HepG2 (cell line): ENCODE data around the gene CASKIN2. TPM values are rescaled to one million over a fixed set of nuclear protein-coding genes. Genes with fewer than 3 reads are reported as not detected.

ENCODE experiments used
- AHR ChIP-seq: IDR thresholded peaks from 2 replicates; pipeline ENCODE4 v1.6.1; 2018; ENCODE audit warnings: missing genetic modification reagents, missing compliant biosample characterization
- BRCA1 ChIP-seq: sonication (generic); formaldehyde crosslinking; IDR thresholded peaks from 2 replicates; pipeline ENCODE4 v1.4.0; 2020; ENCODE audit warnings: missing genetic modification reagents
- CREM ChIP-seq, 2 experiments: sonication (generic) in 1 of 2; formaldehyde crosslinking in 1 of 2; IDR thresholded peaks; 2 replicates each; pipeline versions ENCODE4 v1.4.0 to v1.6.1; 2016 to 2020; ENCODE audit warnings: antibody characterized with exemption in 1 of 2, mild to moderate bottlenecking in 1 of 2, missing genetic modification reagents in 1 of 2
- HIVEP1 ChIP-seq: sonication (generic); formaldehyde crosslinking; IDR thresholded peaks from 2 replicates; pipeline ENCODE4 v1.4.0; 2020; ENCODE audit warnings: mild to moderate bottlenecking, missing genetic modification reagents
- HMG20B ChIP-seq: conservative IDR thresholded peaks from 2 replicates; pipeline ENCODE4 v1.6.1; 2016; ENCODE audit warnings: missing genetic modification reagents, missing compliant biosample characterization
- MEIS1 ChIP-seq: sonication (generic); formaldehyde crosslinking; IDR thresholded peaks from 2 replicates; pipeline ENCODE4 v1.9.0; 2021; ENCODE audit warnings: mild to moderate bottlenecking, missing genetic modification reagents, moderate library complexity, borderline replicate concordance
- NAIF1 ChIP-seq: sonication (generic); formaldehyde crosslinking; IDR thresholded peaks from 2 replicates; pipeline ENCODE4 v1.5.0; 2020; ENCODE audit warnings: mild to moderate bottlenecking, missing genetic modification reagents, borderline replicate concordance
- NR2F2 ChIP-seq: IDR thresholded peaks from 2 replicates; pipeline ENCODE4 v1.6.1; 2012; ENCODE audit warnings: low read depth, inconsistent platforms, borderline replicate concordance
- SCMH1 ChIP-seq: sonication (generic); formaldehyde crosslinking; IDR thresholded peaks from 2 replicates; pipeline ENCODE4 v1.9.0; 2021; ENCODE audit warnings: missing genetic modification reagents, mild to moderate bottlenecking, borderline replicate concordance
- SP4 ChIP-seq: sonication (generic); formaldehyde crosslinking; IDR thresholded peaks from 2 replicates; pipeline ENCODE4 v1.8.1; 2023; ENCODE audit warnings: mild to moderate bottlenecking, missing genetic modification reagents
- ZFX ChIP-seq: sonication (generic); formaldehyde crosslinking; IDR thresholded peaks from 2 replicates; pipeline ENCODE4 v1.4.0; 2020; ENCODE audit warnings: mild to moderate bottlenecking, low read depth, missing genetic modification reagents, moderate library complexity
- ZNF253 ChIP-seq: sonication (generic); formaldehyde crosslinking; IDR thresholded peaks from 2 replicates; pipeline ENCODE4 v1.8.0; 2022; ENCODE audit warnings: mild to moderate bottlenecking, missing genetic modification reagents, borderline replicate concordance
- ZNF34 ChIP-seq: sonication (generic); formaldehyde crosslinking; IDR thresholded peaks from 2 replicates; pipeline ENCODE4 v1.4.0; 2020; ENCODE audit warnings: mild to moderate bottlenecking, missing genetic modification reagents, borderline replicate concordance
- ZNF543 ChIP-seq: sonication (generic); formaldehyde crosslinking; IDR thresholded peaks from 2 replicates; pipeline ENCODE4 v1.4.0; 2020; ENCODE audit warnings: mild to moderate bottlenecking, missing genetic modification reagents
- ZNF607 ChIP-seq: sonication (generic); formaldehyde crosslinking; IDR thresholded peaks from 2 replicates; pipeline ENCODE4 v1.5.1; 2020; ENCODE audit warnings: missing genetic modification reagents, mild to moderate bottlenecking, borderline replicate concordance
- ZNF75D ChIP-seq: sonication (generic); formaldehyde crosslinking; IDR thresholded peaks from 2 replicates; pipeline ENCODE4 v1.8.1; 2023; ENCODE audit warnings: missing genetic modification reagents, mild to moderate bottlenecking, borderline replicate concordance
- ZNF761 ChIP-seq: sonication (generic); formaldehyde crosslinking; conservative IDR thresholded peaks from 2 replicates; pipeline ENCODE4 v1.4.0; 2020; ENCODE audit warnings: mild to moderate bottlenecking, missing genetic modification reagents
- polyA plus RNA-seq, 8 experiments: library from polyadenylated mRNA; depleted of rRNA in 3 of 8; stranded (reverse) in 7 of 8; unstranded in 1 of 8; fragments of >200 nt; fragmentation: Illumina TruSeq in 4 of 8; extraction: Trizol in 4 of 8; gene quantifications; 2 replicates each; pipeline versions ENCODE4 v1.2.1 to v1.2.3, GENCODE V29; 2011 to 2016; ENCODE audit warnings: low read depth in 4 of 8, missing spikeins in 1 of 8, mixed read lengths in 1 of 8; ENCODE audit not compliant: insufficient read depth in 1 of 8
- total RNA-seq, 5 experiments: library from RNA; depleted of rRNA; stranded (reverse); fragments of >200 nt; fragmentation: Illumina TruSeq; extraction: Trizol; gene quantifications; 2 replicates each; pipeline ENCODE4 v1.2.3, GENCODE V29; 2016; ENCODE audit warnings: low read depth in 1 of 5
- TF ChIP-seq, protein P1 (sequence below): sonication (generic); formaldehyde crosslinking; IDR thresholded peaks from 2 replicates; pipeline ENCODE4 v1.8.0; 2022; ENCODE audit warnings: missing genetic modification reagents, mild to moderate bottlenecking, inconsistent platforms, borderline replicate concordance
- TF ChIP-seq, protein P2 (sequence below): sonication (generic); formaldehyde crosslinking; IDR thresholded peaks from 2 replicates; pipeline ENCODE4 v1.8.0; 2022; ENCODE audit warnings: missing genetic modification reagents, low read depth, mild to moderate bottlenecking, borderline replicate concordance
- TF ChIP-seq, protein P3 (sequence below): sonication (generic); formaldehyde crosslinking; IDR thresholded peaks from 2 replicates; pipeline ENCODE4 v1.8.0; 2022; ENCODE audit warnings: mild to moderate bottlenecking, missing genetic modification reagents
- TF ChIP-seq, protein P4 (sequence below): sonication (generic); formaldehyde crosslinking; IDR thresholded peaks from 2 replicates; pipeline ENCODE4 v1.8.0; 2022; ENCODE audit warnings: mild to moderate bottlenecking, missing genetic modification reagents; ENCODE audit not compliant: insufficient replicate concordance
- TF ChIP-seq, protein P5 (sequence below): sonication (generic); formaldehyde crosslinking; IDR thresholded peaks from 2 replicates; pipeline ENCODE4 v1.4.0; 2020; ENCODE audit warnings: missing genetic modification reagents, borderline replicate concordance

Gene CASKIN2
- total and polyA plus RNA-seq, 2 of the 13 experiments (the other 11 are each of a cell fraction or from before 2014, with no cell fraction given) = 5.2 to 7.8 TPM

DNA sequence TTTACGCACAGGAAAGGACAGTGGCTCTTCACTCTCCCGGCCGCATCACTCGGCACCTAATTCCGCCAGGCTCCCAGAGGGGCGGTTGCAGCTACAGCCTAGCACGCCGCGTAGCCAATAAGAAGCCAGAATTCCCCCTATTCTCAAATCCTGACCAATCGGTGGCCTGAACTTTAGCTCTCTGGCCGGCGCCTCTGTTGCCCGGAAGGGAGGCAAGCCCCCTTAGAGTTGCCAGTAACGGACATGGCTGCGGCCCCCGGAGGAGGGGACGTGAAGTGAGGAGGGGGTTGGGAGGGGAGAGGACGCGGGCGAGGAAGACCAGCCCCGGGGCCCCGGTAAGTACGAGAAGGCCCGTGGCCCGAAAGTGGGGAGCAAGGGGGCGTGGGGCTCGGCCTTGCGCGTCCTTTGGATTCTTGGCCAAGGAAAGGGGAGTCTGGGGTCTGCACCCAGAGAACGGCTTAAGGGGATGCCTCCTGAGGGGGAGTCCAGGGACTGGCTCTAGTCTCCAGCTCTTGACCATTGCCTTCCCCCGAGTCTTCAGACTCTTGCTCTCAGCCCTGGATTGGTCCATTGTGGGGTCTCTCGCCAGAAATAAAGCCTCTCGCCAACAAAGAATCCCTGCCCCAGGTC lies 58.8 kb downstream of the CASKIN2 start, which contains the start of gene TMEM94 (continued):
- TF ChIP-seq MEIS1 (CRISPR knock-in tag) (0 out of 2 replicates have a peak, but pooled peaks have one; percentile 49), NAIF1 (CRISPR knock-in tag) (peak; percentile 90; the same call in 1 of the 2 replicates), CREM (IDR thresholded peaks at IDR 0.05) (peak; percentile 92), CREM (CRISPR knock-in tag; IDR thresholded peaks at IDR 0.05) (no peak), HMG20B (CRISPR knock-in tag) (no peak; the same call in 1 of the 2 replicates), ZNF761 (CRISPR knock-in tag) (0 out of 2 replicates have a peak, but pooled peaks have one; percentile 49), ZNF607 (CRISPR knock-in tag) (peak; percentile 67; the same call in 1 of the 2 replicates), BRCA1 (CRISPR knock-in tag) (no peak), HIVEP1 (CRISPR knock-in tag) (peak; percentile 54), ZNF75D (CRISPR knock-in tag) (0 out of 2 replicates have a peak, but pooled peaks have one; percentile 83), SCMH1 (CRISPR knock-in tag) (no peak), ZNF34 (CRISPR knock-in tag) (0 out of 2 replicates have a peak, but pooled peaks have one; percentile 62), ZNF543 (CRISPR knock-in tag) (no peak; the same call in 1 of the 2 replicates), AHR (CRISPR knock-in tag) (peak; percentile 84; the same call in 1 of the 2 replicates), ZFX (CRISPR knock-in tag) (peak; percentile 79; the same call in 1 of the 2 replicates), SP4 (CRISPR knock-in tag) (peak; percentile 96), ZNF253 (CRISPR knock-in tag) (0 out of 2 replicates have a peak, but pooled peaks have one; percentile 10), NR2F2 (peak; percentile 25; the same call in 1 of the 2 replicates)
- TF ChIP-seq, protein P1, sequence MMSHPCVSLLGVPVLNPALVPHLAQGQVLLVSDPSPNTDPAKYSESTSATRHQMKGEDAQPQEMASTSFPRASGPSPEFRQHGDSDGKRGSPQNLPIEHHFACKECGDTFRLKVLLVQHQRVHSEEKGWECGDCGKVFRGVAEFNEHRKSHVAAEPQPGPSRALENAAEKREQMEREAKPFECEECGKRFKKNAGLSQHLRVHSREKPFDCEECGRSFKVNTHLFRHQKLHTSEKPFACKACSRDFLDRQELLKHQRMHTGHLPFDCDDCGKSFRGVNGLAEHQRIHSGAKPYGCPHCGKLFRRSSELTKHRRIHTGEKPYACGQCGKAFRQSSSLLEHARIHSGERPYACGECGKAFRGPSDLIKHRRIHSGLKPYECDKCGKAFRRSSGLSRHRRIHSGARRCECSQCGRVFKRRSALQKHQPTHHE (CRISPR knock-in tag) = peak; percentile 47; the same call in 1 of the 2 replicates
- TF ChIP-seq, protein P2, sequence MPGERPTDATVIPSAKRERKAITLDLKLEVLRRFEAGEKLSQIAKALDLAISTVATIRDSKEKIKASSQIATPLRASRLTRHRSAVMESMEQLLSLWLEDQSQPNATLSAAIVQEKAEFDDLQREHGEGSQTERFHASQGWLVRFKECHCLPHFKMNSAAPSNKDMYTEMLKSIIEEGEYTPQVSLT (CRISPR knock-in tag) = 0 out of 2 replicates have a peak, but pooled peaks have one; percentile 52
- TF ChIP-seq, protein P3, sequence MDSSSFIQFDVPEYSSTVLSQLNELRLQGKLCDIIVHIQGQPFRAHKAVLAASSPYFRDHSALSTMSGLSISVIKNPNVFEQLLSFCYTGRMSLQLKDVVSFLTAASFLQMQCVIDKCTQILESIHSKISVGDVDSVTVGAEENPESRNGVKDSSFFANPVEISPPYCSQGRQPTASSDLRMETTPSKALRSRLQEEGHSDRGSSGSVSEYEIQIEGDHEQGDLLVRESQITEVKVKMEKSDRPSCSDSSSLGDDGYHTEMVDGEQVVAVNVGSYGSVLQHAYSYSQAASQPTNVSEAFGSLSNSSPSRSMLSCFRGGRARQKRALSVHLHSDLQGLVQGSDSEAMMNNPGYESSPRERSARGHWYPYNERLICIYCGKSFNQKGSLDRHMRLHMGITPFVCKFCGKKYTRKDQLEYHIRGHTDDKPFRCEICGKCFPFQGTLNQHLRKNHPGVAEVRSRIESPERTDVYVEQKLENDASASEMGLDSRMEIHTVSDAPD (CRISPR knock-in tag) = peak; percentile 68; the same call in 1 of the 2 replicates
- TF ChIP-seq, protein P4, sequence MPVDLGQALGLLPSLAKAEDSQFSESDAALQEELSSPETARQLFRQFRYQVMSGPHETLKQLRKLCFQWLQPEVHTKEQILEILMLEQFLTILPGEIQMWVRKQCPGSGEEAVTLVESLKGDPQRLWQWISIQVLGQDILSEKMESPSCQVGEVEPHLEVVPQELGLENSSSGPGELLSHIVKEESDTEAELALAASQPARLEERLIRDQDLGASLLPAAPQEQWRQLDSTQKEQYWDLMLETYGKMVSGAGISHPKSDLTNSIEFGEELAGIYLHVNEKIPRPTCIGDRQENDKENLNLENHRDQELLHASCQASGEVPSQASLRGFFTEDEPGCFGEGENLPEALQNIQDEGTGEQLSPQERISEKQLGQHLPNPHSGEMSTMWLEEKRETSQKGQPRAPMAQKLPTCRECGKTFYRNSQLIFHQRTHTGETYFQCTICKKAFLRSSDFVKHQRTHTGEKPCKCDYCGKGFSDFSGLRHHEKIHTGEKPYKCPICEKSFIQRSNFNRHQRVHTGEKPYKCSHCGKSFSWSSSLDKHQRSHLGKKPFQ (CRISPR knock-in tag) = peak; percentile 77
- TF ChIP-seq, protein P5, sequence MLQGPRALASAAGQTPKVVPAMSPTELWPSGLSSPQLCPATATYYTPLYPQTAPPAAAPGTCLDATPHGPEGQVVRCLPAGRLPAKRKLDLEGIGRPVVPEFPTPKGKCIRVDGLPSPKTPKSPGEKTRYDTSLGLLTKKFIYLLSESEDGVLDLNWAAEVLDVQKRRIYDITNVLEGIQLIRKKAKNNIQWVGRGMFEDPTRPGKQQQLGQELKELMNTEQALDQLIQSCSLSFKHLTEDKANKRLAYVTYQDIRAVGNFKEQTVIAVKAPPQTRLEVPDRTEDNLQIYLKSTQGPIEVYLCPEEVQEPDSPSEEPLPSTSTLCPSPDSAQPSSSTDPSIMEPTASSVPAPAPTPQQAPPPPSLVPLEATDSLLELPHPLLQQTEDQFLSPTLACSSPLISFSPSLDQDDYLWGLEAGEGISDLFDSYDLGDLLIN (CRISPR knock-in tag) = peak; percentile 54; the same call in 1 of the 2 replicates
